PC-3 (cell line): Measurements from ENCODE around the gene WDR49. TPM values are rescaled to one million over a fixed set of nuclear protein-coding genes. Genes with fewer than 3 reads are reported as not detected.

ENCODE experiments used
- ATAC-seq: fragments of 200-7000 bp; cut with Tn5 transposase; 2 replicates; pipeline ENCODE4 v1.9.1; 2020; ENCODE audit warnings: mild to moderate bottlenecking, moderate library complexity
- BruUV-seq: library from RNA; stranded (reverse); fragments of 400-500 nt; replicated peaks from 2 replicates; lab custom pipeline; 2021; lab: Mats Ljungman, UMichigan
- CTCF ChIA-PET: fragments of 300-600 bp; sonication (Branson Sonifier 250); formaldehyde crosslinking; loops from one replicate; lab custom pipeline; 2022; ENCODE audit warnings: antibody characterized with exemption; lab: Charles Lee
- POLR2A ChIA-PET: fragments of 300-600 bp; sonication (Branson Sonifier 250); formaldehyde crosslinking; loops from one replicate; lab custom pipeline; 2022; ENCODE audit warnings: antibody characterized with exemption; ENCODE audit not compliant: unreplicated experiment; lab: Charles Lee
- DNase-seq: peaks from one replicate; pipeline ENCODE4 v3.0.0-alpha.2; 2015
- H2AFZ ChIP-seq: fragments of 300-600 bp; sonication (generic); 2 replicates; pipeline ENCODE4 v1.6.0; 2016; ENCODE audit warnings: antibody characterized with exemption, low read length
- H3F3A ChIP-seq: fragments of 300-600 bp; sonication (generic); one replicate; pipeline ENCODE4 v1.6.0; 2017; ENCODE audit warnings: antibody characterized with exemption, low read length, control low read depth, mild to moderate bottlenecking; ENCODE audit not compliant: unreplicated experiment
- H3K27ac ChIP-seq: fragments of 300-600 bp; sonication (generic); 2 replicates; pipeline ENCODE4 v1.5.1; 2016; ENCODE audit warnings: mild to moderate bottlenecking, low read length
- H3K27me3 ChIP-seq: fragments of 300-600 bp; sonication (generic); 2 replicates; pipeline ENCODE4 v1.6.1; 2016; ENCODE audit warnings: low read length, mixed read lengths
- H3K36me3 ChIP-seq: fragments of 300-600 bp; sonication (generic); 2 replicates; pipeline ENCODE4 v1.6.1; 2016; ENCODE audit warnings: low read depth, mixed run types, low read length, mixed read lengths
- H3K4me1 ChIP-seq: fragments of 300-600 bp; sonication (generic); 2 replicates; pipeline ENCODE4 v1.5.1; 2016; ENCODE audit warnings: low read length; ENCODE audit not compliant: insufficient read depth
- H3K4me2 ChIP-seq: fragments of 300-600 bp; sonication (generic); 2 replicates; pipeline ENCODE4 v1.6.0; 2016; ENCODE audit warnings: low read length
- H3K4me3 ChIP-seq: fragments of 300-600 bp; sonication (generic); 2 replicates; pipeline ENCODE4 v1.5.1; 2016; ENCODE audit warnings: mild to moderate bottlenecking, low read length, mixed read lengths
- H3K79me2 ChIP-seq: fragments of 300-600 bp; sonication (generic); 2 replicates; pipeline ENCODE4 v1.6.1; 2017; ENCODE audit warnings: low read length, mixed read lengths
- H3K9ac ChIP-seq: fragments of 300-600 bp; sonication (generic); 2 replicates; pipeline ENCODE4 v1.6.0; 2016; ENCODE audit warnings: mild to moderate bottlenecking, low read length
- H3K9me2 ChIP-seq: fragments of 300-600 bp; sonication (generic); replicated peaks from 2 replicates; pipeline ENCODE4 v1.6.1; 2016; ENCODE audit warnings: mixed run types, low read length, mixed read lengths
- H3K9me3 ChIP-seq: fragments of 300-600 bp; sonication (generic); 2 replicates; pipeline ENCODE4 v1.6.1; 2016; ENCODE audit warnings: low read length, mixed read lengths
- H4K20me1 ChIP-seq: fragments of 300-600 bp; sonication (generic); 2 replicates; pipeline ENCODE4 v1.6.1; 2016; ENCODE audit warnings: low read length, mixed read lengths
- EZH2 ChIP-seq: fragments of 300-600 bp; sonication (generic); IDR thresholded peaks from one replicate; pipeline ENCODE4 v1.6.1; 2017; ENCODE audit warnings: antibody characterized with exemption, mild to moderate bottlenecking, low read length; ENCODE audit not compliant: unreplicated experiment
- EZH2phosphoT487 ChIP-seq: fragments of 300-600 bp; sonication (generic); IDR thresholded peaks from 2 replicates; pipeline ENCODE4 v1.6.1; 2018; ENCODE audit warnings: mild to moderate bottlenecking, antibody characterized with exemption, low read length, borderline replicate concordance
- intact Hi-C: fragments of 100-400 bp; cut with micrococcal nuclease; formaldehyde crosslinking; loops from 2 replicates; pipeline ENCODE4 v1.9.0; 2023
- total RNA-seq: library from RNA; depleted of rRNA; stranded (reverse); fragments of >200 nt; gene quantifications from 2 replicates; pipeline ENCODE4 v1.2.3, GENCODE V29; 2014
- TF ChIP-seq, protein P1 (sequence below): fragments of 300-600 bp; sonication (generic); conservative IDR thresholded peaks from 2 replicates; pipeline ENCODE4 v1.5.1; 2017; ENCODE audit warnings: antibody characterized with exemption, low read depth, mild to moderate bottlenecking, low read length

WDR49 gene
- total RNA-seq, 1 experiment from 2014 or later = 0.33 TPM

DNA sequence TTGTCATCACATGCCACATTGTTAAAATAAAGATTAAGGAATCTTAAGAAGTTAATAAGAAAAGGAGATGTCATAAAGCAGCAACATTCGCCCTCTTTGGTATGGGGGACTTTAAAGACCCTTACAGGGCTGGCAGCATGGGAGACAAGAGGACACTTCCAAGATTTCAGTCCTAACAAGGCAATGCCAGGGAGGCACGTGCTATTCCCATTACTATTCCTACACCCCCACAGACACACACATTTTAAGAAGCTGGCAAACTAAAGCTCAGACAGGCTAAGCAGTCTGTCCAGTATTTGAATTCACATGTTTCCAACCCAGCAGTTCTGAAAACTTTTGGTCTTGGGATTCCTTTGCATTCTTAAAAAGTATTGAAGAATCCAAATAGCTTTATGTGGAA is 80.8 kb downstream of the WDR49 start:
- Histone ChIP-seq H2AFZ (no peak overlapping the region), H3K27ac (no peak overlapping the region), H3K27me3 (peaks cover 15% of the 10 kb centered on the region; the same call in 1 of the 2 replicates), H3F3A (no peaks in the 10 kb centered on the region), H3K36me3 (no peaks in the 10 kb centered on the region), H3K9ac (no peak overlapping the region), H3K9me2 (no peaks in the 10 kb centered on the region), H3K4me2 (no peak overlapping the region), H3K4me1 (no peaks in the 10 kb centered on the region), H4K20me1 (no peaks in the 10 kb centered on the region), H3K9me3 (no peaks in the 10 kb centered on the region), H3K4me3 (no peak overlapping the region), H3K79me2 (no peaks in the 10 kb centered on the region)
- BruUV-seq = no TSS peak
- intact Hi-C loops = no loop called here
- ATAC-seq (no peak), DNase-seq (no peak)
- POLR2A ChIA-PET = no interaction called here
- TF ChIP-seq EZH2phosphoT487 (no peak), EZH2 (no peak)
- TF ChIP-seq, protein P1, sequence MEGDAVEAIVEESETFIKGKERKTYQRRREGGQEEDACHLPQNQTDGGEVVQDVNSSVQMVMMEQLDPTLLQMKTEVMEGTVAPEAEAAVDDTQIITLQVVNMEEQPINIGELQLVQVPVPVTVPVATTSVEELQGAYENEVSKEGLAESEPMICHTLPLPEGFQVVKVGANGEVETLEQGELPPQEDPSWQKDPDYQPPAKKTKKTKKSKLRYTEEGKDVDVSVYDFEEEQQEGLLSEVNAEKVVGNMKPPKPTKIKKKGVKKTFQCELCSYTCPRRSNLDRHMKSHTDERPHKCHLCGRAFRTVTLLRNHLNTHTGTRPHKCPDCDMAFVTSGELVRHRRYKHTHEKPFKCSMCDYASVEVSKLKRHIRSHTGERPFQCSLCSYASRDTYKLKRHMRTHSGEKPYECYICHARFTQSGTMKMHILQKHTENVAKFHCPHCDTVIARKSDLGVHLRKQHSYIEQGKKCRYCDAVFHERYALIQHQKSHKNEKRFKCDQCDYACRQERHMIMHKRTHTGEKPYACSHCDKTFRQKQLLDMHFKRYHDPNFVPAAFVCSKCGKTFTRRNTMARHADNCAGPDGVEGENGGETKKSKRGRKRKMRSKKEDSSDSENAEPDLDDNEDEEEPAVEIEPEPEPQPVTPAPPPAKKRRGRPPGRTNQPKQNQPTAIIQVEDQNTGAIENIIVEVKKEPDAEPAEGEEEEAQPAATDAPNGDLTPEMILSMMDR = no peak
- CTCF ChIA-PET = no interaction called here

DNA sequence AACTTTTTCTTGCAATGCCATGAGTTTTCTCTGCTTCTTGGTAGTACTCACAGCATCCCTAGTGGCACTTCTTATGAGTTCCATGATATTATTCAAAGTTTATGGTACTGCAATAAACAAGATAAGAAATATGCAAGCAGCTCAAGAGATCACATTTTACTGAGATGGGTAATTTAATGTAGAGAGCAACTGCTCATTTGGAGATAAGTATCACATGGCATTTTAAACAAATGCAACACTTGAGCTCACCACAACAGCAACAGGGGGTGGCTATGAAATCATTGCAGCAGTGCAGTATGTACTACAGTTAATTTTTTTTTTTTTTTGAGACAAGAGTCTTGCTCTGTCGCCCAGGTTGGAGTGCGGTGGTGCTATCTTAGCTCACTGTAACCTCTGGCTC is 85.1 kb downstream of the WDR49 start:
- POLR2A ChIA-PET = interaction anchor here (0.7 kb wide), 1 partner anchor 565 kb away, joined by 3 read pairs; no protein-coding TSS in a partner anchor
- Histone ChIP-seq H4K20me1 (no peaks in the 10 kb centered on the region), H3K79me2 (no peaks in the 10 kb centered on the region), H2AFZ (no peak overlapping the region), H3K9ac (no peak overlapping the region), H3K4me2 (no peak overlapping the region), H3K27ac (no peak overlapping the region), H3K9me2 (no peaks in the 10 kb centered on the region), H3K36me3 (no peaks in the 10 kb centered on the region), H3K27me3 (peaks cover 11% of the 10 kb centered on the region; the same call in 1 of the 2 replicates), H3K4me1 (no peaks in the 10 kb centered on the region), H3K9me3 (no peaks in the 10 kb centered on the region), H3F3A (no peaks in the 10 kb centered on the region), H3K4me3 (no peak overlapping the region)
- no peak for DNase-seq
- ATAC-seq = no peak
- TF ChIP-seq, protein P1 = no peak
- no peak for TF ChIP-seq EZH2phosphoT487
- CTCF ChIA-PET = no interaction called here
- intact Hi-C loops = no loop called here
- BruUV-seq = no TSS peak

DNA sequence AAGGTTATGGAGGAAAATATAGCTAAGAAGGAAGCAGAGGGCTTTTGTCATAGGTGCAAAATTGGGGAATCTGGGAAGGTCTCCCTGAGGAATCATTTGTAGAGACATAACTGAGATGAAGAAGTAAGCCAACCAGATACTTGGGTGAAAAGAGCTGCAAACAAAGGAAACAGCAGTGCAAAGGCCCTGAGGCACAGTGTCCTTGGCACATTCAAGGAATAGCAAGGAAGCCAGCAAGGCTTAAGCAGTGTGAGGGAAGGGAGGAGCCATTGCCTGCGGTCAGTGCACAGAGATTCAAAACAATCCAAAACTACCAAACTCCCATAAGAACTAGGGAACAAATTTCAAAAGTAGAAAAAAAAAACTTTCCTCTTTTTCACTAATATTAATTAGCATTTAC is 88.3 kb downstream of the WDR49 start:
- no peak overlapping the region for H3K4me3 ChIP-seq
- no peaks in the 10 kb centered on the region for H3F3A ChIP-seq
- no peaks in the 10 kb centered on the region for H3K9me3 ChIP-seq
- no TSS peak for BruUV-seq
- CTCF ChIA-PET = no interaction called here
- H3K4me2 ChIP-seq = no peak overlapping the region
- no peaks in the 10 kb centered on the region for H3K36me3 ChIP-seq
- no peaks in the 10 kb centered on the region for H3K9me2 ChIP-seq
- H3K4me1 ChIP-seq = no peaks in the 10 kb centered on the region
- H3K9ac ChIP-seq = no peak overlapping the region
- H3K27ac ChIP-seq = no peak overlapping the region
- POLR2A ChIA-PET = no interaction called here
- H2AFZ ChIP-seq = no peak overlapping the region
- H3K27me3 ChIP-seq = 0 out of 2 replicates have a peak, but pooled peaks cover 3% of the 10 kb centered on the region
- H4K20me1 ChIP-seq = no peaks in the 10 kb centered on the region
- TF ChIP-seq EZH2phosphoT487 = no peak
- TF ChIP-seq, protein P1 = no peak
- no peak for TF ChIP-seq EZH2
- ATAC-seq = no peak
- H3K79me2 ChIP-seq = no peaks in the 10 kb centered on the region
- intact Hi-C loops = no loop called here
- no peak for DNase-seq
